Colon (tissue), 2 donors: Measurements from ENCODE around the gene NXNL1.
A peak's percentile ranks its signal among the peaks of the same experiment; 100 is the strongest.

Source experiments
- FAIRE-seq: peaks from 2 replicates; lab custom pipeline; 2012; peaks lifted over from hg19 to GRCh38; lab: Jason Lieb, UNC
- donor health status: control.
- donor health status: control.

NXNL1 gene

DNA sequence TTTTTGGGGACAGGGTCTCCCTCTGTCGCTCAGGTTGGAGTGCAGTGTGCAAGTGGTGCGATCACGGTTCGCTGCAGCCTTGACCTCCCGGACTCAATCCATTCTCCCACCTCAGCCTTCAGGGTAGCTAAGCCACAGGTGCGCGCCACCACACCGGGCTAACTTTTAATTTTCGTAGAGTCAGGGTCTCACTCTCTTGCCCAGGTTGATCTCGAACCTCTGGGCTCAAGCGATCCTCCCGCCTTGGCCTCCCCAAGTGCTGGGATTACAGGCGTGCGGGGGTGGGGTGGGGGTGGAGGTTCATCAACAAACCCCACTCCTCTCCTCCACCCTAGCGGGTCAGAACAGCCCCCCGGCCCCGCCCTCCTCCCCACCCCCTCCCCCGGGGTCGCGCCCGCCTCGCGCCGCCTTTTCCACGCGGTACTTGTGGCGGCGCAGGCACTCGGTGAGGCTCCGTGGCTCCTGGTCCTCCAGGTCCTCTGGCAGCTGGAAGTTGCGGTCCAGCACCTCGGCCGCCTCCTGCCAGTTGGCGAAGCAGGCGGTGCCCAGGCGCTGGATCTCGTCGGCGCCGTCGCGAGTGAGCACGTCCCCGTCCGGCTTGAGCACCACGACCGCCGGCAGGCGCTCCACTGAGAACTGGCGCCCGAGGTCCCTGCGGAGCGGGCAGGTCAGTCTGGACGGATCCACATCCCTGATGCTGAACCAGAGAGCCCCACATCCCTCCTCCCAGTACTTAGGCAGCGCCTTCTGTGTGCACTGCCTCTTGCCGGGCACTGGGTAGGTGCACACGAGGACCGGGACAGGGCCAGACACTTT, 5.2 kb downstream of the NXNL1 start:
- no peak for FAIRE-seq

DNA sequence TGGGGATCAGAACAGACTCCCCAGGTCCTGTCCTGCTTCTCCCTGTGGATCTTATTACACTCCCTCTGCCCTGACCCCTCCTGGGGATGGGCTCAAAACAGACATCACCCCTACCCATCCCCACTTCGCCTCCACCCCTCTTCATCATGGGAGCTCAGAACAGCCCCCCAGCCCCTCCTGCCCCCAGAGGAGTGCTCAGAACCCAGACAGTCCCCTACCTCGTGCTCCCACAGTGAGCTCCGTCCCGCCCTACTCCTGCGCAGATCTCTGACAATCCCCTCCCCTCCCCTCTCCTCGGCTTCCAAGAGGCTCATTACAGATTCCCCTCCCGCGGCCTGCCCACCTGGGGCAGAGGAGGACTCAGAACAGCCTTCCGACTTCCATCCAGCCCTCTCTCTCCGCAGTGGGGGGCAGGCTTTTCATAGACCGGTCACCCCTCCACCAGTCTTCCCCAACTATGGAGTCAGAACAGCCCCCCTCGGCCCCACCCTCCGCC, 6.1 kb downstream of the NXNL1 start:
- no peak for FAIRE-seq

DNA sequence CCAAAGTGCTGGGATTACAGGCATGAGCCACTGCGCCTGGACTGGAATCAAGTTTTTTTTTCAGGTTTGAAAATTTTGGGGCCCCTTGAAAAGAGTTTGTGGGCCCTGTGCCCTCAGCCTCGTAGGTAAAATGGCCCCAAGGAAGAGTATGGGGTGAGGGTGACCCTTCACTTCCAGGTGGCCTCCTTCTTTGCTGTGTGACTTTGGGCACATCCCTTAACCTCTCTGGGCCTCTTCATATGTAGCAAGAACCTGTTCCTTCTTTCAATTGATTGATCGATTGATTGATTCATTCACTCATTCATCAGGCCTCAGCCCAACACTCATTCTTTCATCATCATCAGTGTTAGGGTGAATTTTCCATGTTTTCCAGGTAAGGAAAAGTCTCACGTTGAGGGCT, 8.9 kb downstream of the NXNL1 start:
- no peak for FAIRE-seq

DNA sequence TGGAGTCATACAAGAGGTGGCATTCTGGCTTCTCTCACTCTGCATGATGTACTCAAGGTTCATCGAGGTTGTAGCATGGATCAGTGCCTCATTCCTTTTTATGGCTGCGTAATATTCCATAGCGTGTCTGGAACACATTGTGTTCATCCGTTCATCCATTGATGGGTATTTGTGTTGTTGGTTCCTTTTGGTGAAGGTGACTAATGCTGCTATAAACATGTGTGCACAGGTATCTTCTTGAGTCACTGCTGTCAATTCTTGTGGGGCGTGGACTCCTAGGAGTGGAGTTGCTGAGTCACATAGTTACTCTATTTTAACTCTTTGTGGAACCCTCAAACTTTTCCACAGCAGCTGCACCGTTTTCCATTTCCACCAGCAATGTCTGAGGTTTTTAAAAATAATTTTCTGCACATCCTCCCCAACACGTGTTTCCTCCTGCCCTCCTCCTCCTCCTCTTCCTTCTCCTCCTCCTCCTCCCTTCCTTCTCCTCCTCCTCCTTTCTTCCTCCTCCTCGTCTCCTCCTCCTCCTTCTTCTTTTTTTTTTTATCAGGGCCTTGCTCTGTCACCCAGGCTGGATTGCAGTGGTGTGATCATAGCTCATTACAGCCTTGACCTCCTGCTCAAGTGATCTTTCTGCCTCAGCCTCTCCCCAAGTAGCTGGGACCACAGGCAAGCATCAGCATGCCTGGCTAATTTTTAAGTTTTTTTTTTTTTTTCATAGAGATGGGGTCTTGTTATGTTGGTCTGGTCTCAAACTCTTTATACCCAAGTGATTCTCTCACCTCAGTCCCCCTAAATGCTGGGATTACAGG, 10.3 kb downstream of the NXNL1 start:
- FAIRE-seq = no peak

DNA sequence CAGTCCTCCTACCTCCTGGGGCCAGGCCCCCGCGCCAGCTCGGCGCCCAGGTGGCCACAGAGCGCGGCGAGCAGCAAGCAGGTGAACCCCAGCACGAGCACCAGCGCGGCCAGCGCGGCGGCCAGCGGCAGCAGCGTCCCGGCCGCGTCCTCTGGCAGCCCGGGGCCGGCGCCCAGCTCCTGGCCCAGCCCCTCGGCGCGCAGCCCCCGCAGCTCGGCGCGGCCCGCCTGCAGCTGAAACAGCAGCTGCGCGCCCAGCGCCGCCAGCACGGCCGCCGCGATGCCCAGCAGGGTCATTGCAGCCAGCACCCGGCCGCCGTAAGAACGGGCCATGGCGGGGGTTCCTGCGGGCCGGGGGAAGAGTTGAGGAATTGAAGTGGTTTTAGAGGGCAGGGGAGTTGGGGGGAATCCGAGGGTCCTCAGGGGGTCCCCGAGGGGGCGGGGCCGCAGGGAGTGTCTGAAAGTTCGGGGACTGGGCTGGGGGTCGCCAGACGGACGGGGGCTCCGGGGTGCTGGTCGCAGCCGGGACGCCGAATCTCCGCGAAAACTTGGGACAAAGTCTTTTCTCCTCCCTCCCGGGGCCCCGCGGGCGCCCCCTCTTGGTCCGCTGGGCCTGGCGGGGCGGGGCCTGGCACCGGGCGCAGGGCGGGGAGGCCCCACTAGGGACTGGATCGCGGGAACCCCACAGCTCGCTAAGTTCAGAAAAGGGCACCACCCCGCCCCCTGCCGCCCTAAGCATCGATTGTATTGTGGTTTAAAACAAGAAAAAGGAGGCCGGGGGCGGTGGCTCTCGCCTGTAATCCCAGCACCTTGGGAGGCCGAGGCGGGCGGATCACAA, 12.4 kb downstream of the NXNL1 start, which contains the start of gene TMEM221:
Gene TMEM221, minus strand, starts transcription at position 538 of the 837 bp plus-strand sequence. Its CDS starts 206 bp downstream, at position 332.
- FAIRE-seq = no peak

DNA sequence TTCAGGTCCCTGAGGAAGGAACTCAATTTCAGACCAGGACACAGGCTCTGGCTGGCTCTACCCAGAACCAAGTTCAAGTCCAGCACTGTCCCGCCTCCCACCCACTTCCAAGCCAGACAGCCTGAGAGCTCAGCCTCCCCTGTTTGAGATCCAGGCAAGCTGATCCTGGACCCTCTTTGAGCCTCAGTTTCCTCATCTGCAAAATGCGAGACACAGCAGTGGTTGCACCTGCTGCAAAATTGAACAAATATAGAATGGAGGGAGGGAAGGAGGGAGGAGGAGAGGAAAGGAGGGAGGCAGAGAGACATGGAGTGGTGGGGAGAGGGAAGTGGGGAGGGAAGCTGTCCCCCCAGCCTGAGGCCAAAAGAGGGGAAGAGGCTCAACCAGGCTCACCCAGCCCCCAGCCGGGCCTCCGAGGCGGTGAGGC, 13.0 kb downstream of the NXNL1 start:
- no peak for FAIRE-seq

DNA sequence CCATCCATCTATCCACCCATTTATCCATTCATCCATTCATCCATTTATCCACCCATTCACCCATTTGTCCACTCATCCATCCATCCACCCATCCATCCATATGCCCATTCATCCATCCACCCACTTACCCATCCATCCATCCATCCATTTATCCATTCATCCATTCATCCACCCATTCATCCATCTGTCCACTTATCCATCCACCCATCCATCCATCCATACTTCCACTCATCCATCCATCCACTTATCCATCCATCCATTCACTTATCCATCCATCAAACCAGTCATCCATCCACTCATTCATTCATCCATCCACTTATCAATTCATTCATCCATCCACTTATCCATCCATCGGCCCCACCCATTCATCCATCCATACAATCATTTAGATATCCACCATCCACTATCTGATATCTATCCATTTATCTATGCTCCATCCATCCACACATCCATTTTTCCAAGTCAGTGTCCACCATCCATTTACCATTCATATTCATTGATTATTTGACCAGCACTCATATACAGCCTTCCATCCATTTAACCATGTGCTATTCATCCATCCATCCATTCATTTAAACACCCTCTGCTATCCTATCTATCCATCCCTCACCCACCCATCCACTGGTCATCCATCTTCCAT, 15.1 kb downstream of the NXNL1 start:
- no peak for FAIRE-seq

DNA sequence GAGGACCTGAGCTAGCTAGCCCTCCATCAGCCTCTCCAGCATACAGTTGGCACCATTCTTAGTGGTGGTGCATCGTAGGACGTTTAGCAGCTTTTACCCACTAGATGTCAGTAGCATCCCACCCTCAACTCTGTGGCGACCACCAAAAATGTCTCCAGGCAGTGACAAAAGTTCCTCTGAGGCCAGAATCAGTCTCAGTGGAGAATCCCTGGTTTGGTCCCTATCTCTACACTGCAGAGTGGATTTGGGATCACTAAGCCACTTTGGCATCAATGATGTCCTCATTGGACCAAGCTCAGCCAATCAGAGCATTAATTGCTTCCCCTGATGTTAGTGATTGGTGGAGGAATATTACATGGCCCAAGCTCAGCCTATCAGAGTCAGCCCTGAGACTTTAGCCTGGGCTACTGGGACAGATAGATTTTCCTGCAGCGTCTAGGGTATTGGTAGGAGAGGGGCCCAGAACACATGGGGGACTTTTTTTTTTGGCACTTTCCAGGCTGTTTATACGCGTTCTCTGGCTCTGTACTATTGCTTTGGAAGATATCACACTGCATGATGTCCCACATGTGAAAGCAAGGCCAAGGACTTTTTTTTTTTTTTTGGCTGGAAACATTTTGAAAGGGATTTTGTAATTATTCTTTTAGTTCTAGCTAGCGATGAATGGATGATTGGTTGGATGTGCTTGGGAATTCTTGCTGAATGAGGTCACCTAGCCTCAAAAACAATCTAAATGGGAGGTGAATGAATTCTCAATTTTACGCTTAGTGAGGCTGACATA, 19.3 kb downstream of the NXNL1 start:
- no peak for FAIRE-seq

DNA sequence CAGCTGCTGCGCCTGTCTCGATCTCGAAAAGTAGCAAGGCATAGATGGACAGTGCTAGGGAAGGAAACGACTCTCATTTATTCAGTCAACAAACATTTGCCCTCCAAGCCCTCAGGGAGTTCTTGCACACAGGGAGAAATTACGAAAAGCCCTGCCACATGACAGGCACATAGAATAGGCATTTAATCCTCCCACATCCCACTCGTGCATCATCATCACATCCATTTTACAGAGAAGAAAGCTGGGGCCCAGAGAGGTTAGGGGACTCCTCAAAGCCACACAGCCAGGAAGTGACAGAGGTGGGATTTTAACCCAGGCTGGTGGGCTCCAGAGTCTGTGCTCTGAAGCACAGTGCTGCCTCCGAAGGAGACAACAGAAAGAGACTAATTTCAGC, 23.9 kb downstream of the NXNL1 start:
- FAIRE-seq = no peak

DNA sequence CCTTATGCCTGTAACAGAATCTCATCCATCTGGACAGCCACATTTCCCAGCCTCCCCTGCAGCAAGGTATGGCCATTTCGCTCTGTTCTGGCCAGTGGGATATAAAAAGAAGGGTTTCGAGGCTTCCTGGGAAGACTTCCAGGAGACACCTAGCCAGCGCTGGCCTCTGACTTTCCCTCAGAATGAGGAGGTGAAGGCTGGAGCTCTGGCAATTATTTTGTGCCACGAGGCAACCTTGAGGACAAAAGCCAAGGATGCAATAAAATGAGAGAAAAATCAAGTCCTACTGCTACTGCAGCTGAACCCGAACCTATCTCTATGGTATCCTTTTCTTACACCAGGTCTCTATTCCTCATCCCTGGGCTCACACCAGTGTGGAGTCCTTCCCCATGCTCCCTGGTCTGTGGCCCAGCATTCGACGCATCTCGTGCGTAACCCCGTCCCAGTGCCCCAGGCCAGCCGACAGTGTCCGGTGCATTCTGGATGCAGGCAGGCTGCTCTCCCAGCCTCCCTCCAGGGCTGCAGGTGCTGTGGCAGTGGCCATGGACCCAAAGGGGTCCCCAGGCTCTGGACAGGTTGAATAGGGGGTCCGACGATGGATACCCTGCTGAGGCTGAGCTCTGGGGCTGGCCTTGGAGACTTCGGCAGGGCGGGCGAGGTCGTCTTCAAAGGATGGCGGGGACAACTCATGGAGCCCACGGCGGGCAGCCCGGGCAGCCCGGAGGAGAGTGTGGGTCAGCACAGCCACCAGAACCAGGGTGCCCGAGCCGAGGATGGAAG, 24.4 kb downstream of the NXNL1 start:
- no peak for FAIRE-seq

DNA sequence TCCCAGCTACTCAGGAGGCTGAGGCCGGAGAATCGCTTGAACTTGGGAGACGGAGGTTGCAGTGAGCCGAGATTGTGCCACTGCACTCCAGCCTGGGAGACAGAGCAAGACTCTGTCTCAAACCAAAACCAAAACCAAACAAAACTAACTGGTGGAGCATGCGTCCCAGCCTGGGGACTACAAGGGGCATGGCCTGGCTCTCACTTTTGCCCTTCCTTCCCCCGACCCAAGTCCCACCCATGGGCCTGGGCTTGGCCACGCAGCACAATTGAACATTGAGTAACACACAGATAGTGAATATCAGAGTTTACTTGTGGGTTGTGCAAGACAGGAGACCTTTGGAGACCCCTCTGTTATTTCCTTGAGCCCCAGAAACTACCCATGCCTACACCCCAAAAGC, 25.5 kb downstream of the NXNL1 start:
- FAIRE-seq = no peak

DNA sequence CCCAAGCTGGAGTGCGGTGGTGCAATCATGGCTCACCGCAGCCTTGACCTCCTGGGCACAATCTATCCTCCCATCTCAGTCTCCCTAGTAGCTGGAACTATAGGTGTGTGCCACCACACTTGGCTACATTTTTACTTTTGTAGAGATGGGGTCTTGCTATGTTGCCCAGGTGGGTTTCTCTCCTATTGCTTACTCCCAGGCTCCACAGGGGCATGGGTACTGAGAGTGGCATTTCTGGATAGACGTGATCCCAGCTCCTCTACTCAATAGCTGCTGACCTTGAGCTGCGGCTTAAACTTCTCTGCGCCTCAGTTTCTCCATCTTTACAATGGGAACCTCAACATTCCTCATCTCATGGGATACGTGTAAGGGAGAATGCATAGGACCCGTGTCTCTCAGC, 29.3 kb downstream of the NXNL1 start:
- no peak for FAIRE-seq

DNA sequence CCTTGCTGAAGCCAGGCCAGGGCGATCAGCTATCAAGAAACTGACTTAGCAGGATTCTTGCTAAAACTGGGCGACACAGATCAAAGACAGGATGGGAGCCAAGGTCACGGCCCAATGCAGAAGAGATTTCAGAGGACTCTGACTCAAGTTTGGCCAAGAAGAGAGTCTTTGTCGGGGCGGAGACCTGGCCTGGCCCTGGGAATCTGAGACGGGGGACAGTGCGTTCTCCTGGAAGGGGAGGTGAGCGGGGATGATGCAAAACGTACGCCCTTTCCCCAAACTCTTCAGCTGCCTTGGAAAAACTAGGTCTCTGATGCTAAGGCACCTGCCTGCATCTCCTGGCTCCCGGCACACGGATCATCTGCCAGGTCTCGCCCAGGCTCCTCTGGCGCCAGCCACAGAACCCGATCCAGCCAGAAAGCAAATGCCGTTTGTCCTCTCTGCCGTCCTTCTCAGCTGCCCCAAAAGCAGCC, 31.0 kb downstream of the NXNL1 start:
- FAIRE-seq = no peak

DNA sequence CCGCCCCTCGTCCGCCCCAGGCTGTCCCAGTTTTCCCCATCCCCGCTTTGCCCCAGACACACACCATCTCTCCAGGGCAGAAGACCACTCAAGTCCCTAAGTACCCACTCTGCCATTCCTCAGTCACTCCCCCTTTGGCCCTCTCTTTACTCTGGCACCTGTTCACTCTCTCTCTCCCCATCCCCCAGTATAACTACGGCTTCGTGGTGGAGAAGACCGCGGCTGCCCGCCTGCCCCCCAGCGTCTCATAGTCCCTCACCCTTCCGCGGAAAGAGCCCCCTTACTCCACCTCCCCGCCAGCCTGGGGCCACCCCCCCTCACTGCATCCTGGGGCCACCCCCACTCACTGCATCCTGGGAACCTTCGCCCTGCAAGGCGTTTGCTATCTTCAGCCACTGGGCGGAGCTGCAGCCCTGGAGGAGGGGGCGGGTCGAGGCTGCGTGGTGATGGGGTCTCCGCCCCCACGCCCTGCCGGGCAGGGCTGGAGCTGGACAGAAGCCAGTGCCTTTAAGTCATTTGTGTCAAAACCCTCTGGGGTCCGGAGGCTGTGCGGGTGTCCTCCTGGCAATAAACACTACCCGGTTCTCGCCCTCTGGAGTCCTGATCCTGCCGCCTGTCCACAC, 35.9 kb downstream of the NXNL1 start:
- no peak for FAIRE-seq

DNA sequence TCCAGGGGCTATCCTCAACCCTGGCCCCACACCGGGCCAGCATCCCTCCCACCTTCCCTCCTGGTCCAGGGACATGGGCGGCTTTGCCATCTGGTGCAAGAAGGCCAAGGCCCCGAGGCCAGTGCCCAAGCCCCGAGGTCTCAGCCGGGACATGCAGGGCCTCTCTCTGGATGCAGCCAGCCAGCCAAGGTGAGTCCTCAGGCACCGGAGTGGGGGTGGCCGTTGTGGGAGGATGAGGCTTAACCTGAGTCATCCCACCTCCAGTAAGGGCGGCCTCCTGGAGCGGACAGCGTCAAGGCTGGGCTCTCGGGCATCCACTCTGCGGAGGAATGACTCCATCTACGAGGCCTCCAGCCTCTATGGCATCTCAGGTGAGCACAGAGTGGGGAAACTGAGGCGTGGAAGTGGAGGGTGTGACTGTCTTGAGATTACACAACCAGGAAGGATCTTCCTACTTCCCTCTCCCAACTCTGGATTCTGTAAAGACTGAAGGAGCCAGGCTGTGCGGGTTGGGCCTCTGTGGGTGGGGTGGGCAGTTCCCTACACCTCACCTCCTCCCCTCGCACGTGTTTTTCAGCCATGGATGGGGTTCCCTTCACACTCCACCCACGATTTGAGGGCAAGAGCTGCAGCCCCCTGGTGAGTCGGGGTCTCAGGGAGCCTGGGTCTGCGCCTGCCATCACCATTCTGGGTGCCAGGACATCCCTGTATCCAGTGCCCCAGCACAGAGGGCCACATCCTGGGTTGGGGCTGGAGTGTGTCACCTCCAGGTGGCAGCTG, 37.1 kb downstream of the NXNL1 start:
- no peak for FAIRE-seq

DNA sequence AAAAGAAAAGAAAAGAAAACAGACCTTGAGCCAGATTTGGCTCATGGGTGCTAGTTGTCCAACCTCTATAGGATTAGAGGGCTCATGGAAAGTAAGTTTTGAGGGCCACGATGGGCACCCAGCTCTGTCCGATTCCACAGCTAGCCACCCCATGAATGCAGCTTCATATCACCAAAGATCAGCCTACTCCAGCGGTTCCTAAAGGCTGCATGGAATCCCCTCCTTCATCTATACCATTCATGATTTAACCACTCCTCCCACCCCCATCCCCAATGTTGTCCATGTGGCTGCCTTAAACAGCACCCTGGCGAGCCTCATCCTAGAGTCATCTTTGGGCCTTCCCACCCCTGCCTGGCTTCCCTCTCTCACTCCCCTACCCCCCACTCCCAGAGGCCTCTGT, 38.8 kb downstream of the NXNL1 start:
- FAIRE-seq = no peak

DNA sequence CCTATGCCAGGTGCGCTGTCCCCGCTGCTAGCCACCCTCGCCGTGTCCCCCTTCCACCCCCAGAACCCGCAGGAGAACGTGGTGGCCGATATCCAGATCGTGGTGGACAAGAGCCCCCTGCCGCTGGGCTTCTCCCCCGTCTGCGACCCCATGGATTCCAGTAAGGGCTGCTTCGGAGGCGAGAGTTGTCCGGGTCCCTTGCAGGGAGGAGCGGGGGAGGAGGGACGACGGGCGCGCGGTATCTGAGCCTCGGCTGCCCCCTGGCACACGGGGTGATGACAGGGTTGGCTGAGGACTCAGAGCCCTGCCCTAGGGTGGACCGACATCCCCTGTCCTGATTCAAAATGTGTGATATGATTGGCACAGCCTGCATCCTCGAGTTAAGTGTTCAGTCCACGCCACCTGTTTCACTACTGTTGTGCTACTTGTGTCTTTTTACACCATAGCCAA, 40.2 kb downstream of the NXNL1 start:
- no peak for FAIRE-seq

DNA sequence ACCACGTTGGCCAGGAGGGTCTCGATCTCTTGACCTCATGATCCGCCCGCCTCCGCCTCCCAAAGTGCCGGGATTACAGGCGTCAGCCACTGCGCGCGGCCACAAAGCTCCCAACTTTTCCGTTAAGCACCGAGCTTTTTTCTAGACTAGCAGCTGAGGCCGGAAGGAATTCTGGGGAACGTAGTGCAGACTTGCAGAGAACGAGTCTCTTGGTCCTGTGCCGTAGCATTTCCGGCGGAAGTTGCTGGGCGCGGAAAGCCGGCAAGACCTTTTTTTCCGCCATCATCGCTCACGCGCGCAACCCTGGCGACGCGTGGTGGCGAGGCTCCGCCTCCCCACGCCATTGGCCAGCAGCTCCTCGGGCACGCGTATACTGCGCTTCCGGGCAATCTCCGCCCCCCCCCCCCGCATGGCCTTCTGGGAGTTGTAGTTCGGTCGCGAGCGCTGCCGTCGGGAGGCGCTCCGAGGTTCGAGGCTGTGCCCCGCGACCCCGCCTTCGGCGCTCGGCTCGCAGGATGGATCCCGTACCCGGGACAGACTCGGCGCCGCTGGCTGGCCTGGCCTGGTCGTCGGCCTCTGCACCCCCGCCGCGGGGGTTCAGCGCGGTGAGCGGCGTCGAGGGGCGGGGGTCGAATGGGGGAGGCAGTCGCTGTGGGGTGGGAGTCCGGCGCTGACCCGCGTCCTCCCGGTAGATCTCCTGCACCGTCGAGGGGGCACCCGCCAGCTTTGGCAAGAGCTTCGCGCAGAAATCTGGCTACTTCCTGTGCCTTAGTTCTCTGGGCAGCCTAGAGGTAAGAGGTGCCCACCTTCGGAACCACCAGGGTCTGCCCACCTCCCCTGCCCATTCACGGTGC, 40.9 kb downstream of the NXNL1 start, which contains the start of gene MVB12A:
Gene MVB12A, plus strand, starts transcription at position 427 of the 854 bp plus-strand sequence. Its CDS starts 89 bp downstream, at position 516.
- peak; percentile 78 for FAIRE-seq
